Endothelial cell of umbilical vein (primary cell): ENCODE results near the gene CLCC1. TPM values are rescaled to one million over a fixed set of nuclear protein-coding genes. Genes with fewer than 3 reads are reported as not detected.

Source experiments
- BruUV-seq: library from RNA; stranded (reverse); fragments of 400-500 nt; replicated peaks from 2 replicates; lab custom pipeline; 2021; lab: Mats Ljungman, UMichigan
- CTCF ChIA-PET: fragments of 300-600, 350-600 bp; sonication (Branson Sonifier 250); formaldehyde crosslinking; loops from one replicate; lab custom pipeline; 2021; ENCODE audit warnings: antibody characterized with exemption, inconsistent platforms; lab: Charles Lee
- POLR2A ChIA-PET: fragments of 300-600, 350-600 bp; sonication (Branson Sonifier 250); formaldehyde crosslinking; loops from one replicate; lab custom pipeline; 2021; ENCODE audit warnings: antibody characterized with exemption, inconsistent platforms; lab: Charles Lee
- DNase-seq: peaks from one replicate; pipeline ENCODE4 v3.0.0-alpha.2; 2011; ENCODE audit warnings: low read depth, low spot score
- FAIRE-seq: peaks from 2 replicates; lab custom pipeline; 2011; peaks lifted over from hg19 to GRCh38; lab: Jason Lieb, UNC
- H2AFZ ChIP-seq: 2 replicates; pipeline ENCODE4 v1.6.0; 2012; ENCODE audit warnings: low read depth, low read length, control low read depth, inconsistent platforms
- H3K27ac ChIP-seq: 2 replicates; pipeline ENCODE4 v1.5.1; 2011; ENCODE audit warnings: low read depth, mild to moderate bottlenecking, control low read depth, low read length, moderate library complexity; ENCODE audit not compliant: insufficient read depth
- H3K27me3 ChIP-seq, 2 experiments: 2 replicates each; pipeline versions ENCODE4 v1.6.0 to v1.6.1; 2011; ENCODE audit warnings: low read length in 2 of 2, mixed read lengths in 1 of 2; ENCODE audit not compliant: control insufficient read depth in 2 of 2, insufficient read depth in 2 of 2
- H3K36me3 ChIP-seq, 2 experiments: 2 replicates in 1 of 2; 3 replicates in 1 of 2; pipeline ENCODE4 v1.5.1; 2011; ENCODE audit warnings: low read length in 2 of 2, mild to moderate bottlenecking in 1 of 2, moderate library complexity in 1 of 2; ENCODE audit not compliant: control insufficient read depth in 2 of 2, insufficient read depth in 2 of 2; ENCODE audit errors: extremely low read depth in 1 of 2
- H3K4me1 ChIP-seq: 3 replicates; pipeline ENCODE4 v1.5.1; 2011; ENCODE audit warnings: mild to moderate bottlenecking, low read length; ENCODE audit not compliant: control insufficient read depth, insufficient read depth; ENCODE audit errors: extremely low read depth
- H3K4me2 ChIP-seq: 2 replicates; pipeline ENCODE4 v1.6.1; 2011; ENCODE audit warnings: low read length, control low read depth, mixed read lengths; ENCODE audit not compliant: insufficient read depth
- H3K4me3 ChIP-seq, 3 experiments: fragments of 200-600 bp in 1 of 3; sonication (generic), shearing (Covaris generic) in 1 of 3; replicated peaks in 1 of 3; 2 replicates each; pipeline ENCODE4 v1.5.1; 2011 to 2016; ENCODE audit warnings: control low read depth in 3 of 3, low read length in 3 of 3, mild to moderate bottlenecking in 2 of 3, inconsistent platforms in 1 of 3, low read depth in 1 of 3, moderate library complexity in 1 of 3; ENCODE audit not compliant: insufficient read depth in 1 of 3
- H3K79me2 ChIP-seq: 2 replicates; pipeline ENCODE4 v1.6.0; 2012; ENCODE audit warnings: low read length, inconsistent platforms; ENCODE audit not compliant: control insufficient read depth, insufficient read depth
- H3K9ac ChIP-seq: replicated peaks from 2 replicates; pipeline ENCODE3; 2011; ENCODE audit warnings: low read length, control low read depth; ENCODE audit not compliant: insufficient read depth; ENCODE audit errors: extremely low read depth
- H3K9me1 ChIP-seq: replicated peaks from 3 replicates; pipeline ENCODE4 v1.6.0; 2011; ENCODE audit warnings: mild to moderate bottlenecking, low read length; ENCODE audit not compliant: control insufficient read depth, insufficient read depth; ENCODE audit errors: extremely low read depth
- H3K9me3 ChIP-seq: replicated peaks from 2 replicates; pipeline ENCODE4 v1.5.1; 2012; ENCODE audit warnings: low read length, inconsistent platforms; ENCODE audit not compliant: control insufficient read depth, insufficient read depth
- H4K20me1 ChIP-seq: replicated peaks from 2 replicates; pipeline ENCODE3; 2011; ENCODE audit warnings: mild to moderate bottlenecking, low read length; ENCODE audit not compliant: control insufficient read depth, insufficient read depth; ENCODE audit errors: extremely low read depth
- CTCF ChIP-seq, 2 donors: IDR thresholded peaks; 1 replicate in 1 of 2; 2 replicates in 1 of 2; pipeline ENCODE4 v1.5.1; 2011; ENCODE audit warnings: low read length in 2 of 2, mild to moderate bottlenecking in 2 of 2, moderate library complexity in 2 of 2, control low read depth in 1 of 2, inconsistent platforms in 1 of 2, low read depth in 1 of 2; ENCODE audit not compliant: insufficient read depth in 1 of 2; ENCODE audit errors: extremely low read depth in 1 of 2
- EZH2 ChIP-seq: IDR thresholded peaks from 2 replicates; pipeline ENCODE4 v1.6.1; 2012; ENCODE audit warnings: borderline replicate concordance, low read depth, mild to moderate bottlenecking, moderate library complexity, low read length, inconsistent platforms; ENCODE audit not compliant: severe bottlenecking
- FOS ChIP-seq: IDR thresholded peaks from 2 replicates; pipeline ENCODE4 v1.6.1; 2011; ENCODE audit warnings: mild to moderate bottlenecking, low read length, moderate library complexity, borderline replicate concordance; ENCODE audit not compliant: insufficient read depth
- GATA2 ChIP-seq: IDR thresholded peaks from 2 replicates; pipeline ENCODE4 v1.7.0; 2011; ENCODE audit warnings: low read depth, mild to moderate bottlenecking, moderate library complexity, mixed read lengths, low read length; ENCODE audit not compliant: insufficient read length, insufficient read depth
- JUN ChIP-seq: IDR thresholded peaks from 2 replicates; pipeline ENCODE4 v1.6.1; 2011; ENCODE audit warnings: borderline replicate concordance, low read depth; ENCODE audit not compliant: insufficient read length, insufficient read depth
- MYC ChIP-seq: IDR thresholded peaks from one replicate; pipeline ENCODE4 v1.6.1; 2011; ENCODE audit warnings: mild to moderate bottlenecking, low read depth, low read length
- POLR2A ChIP-seq: IDR thresholded peaks from 2 replicates; pipeline ENCODE4 v1.6.1; 2012; ENCODE audit warnings: low read depth, mild to moderate bottlenecking, control low read depth, low read length
- POLR2AphosphoS5 ChIP-seq: IDR thresholded peaks from 2 replicates; pipeline ENCODE4 v1.6.1; 2012; ENCODE audit warnings: low read depth, mild to moderate bottlenecking, control low read depth, low read length, moderate library complexity; ENCODE audit not compliant: insufficient read depth
- dilution Hi-C: fragments of 300-500 bp; cut with MboI; formaldehyde crosslinking; loops from one replicate; pipeline ENCODE4 v1.15.0; 2019; ENCODE audit warnings: low sequenced_read_pairs; ENCODE audit not compliant: extremely low pct_ligation_motif_present
- intact Hi-C: fragments of 100-400 bp; cut with micrococcal nuclease; formaldehyde crosslinking; loops from one replicate; pipeline ENCODE4 v1.10.0; 2022
- polyA plus RNA-seq, 4 experiments: library from polyadenylated mRNA; depleted of rRNA in 3 of 4; stranded (reverse) in 3 of 4; unstranded in 1 of 4; fragments of >200 nt; gene quantifications; 2 replicates each; pipeline versions ENCODE4 v1.2.1 to v1.2.3, GENCODE V29; 2011 to 2012; ENCODE audit warnings: missing spikeins in 1 of 4
- total RNA-seq: library from RNA; stranded (reverse); gene quantifications from 2 replicates; pipeline ENCODE4 v1.2.3, GENCODE V29; 2021
- TF ChIP-seq, protein P1 (sequence below): IDR thresholded peaks from 2 replicates; pipeline ENCODE4 v1.6.1; 2011; ENCODE audit not compliant: insufficient read depth, insufficient read length

CLCC1 gene
- total and polyA plus RNA-seq, 2 donors (not counting 3 experiments of a cell fraction or from before 2014, with no cell fraction given), result 15.7 to 28.8 TPM

DNA sequence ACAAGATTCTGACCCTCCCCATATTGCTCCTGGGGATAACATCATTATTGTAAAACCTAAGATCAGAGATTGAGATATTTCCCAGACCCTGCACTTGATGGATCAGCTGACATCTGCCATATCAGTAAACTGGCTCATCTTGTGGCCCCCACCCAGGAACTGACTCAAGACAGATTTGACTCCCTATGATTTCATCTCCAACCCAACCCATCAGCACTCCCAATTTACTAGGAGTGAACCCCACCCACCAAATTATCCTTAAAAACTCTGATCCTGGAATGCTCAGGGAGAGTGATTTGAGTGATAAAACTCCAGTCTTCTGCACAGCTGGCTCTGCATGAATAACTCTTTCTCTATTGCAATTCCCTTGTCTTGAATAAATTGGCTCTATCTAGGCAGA lies 6.1 kb upstream of the CLCC1 start:
- BruUV-seq, result no TSS peak
- TF ChIP-seq JUN, result no peak
- TF ChIP-seq POLR2AphosphoS5, result no peak
- TF ChIP-seq, protein P1, sequence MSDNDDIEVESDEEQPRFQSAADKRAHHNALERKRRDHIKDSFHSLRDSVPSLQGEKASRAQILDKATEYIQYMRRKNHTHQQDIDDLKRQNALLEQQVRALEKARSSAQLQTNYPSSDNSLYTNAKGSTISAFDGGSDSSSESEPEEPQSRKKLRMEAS, result no peak
- TF ChIP-seq MYC, result no peak
- no peak for TF ChIP-seq POLR2A
- no peak for TF ChIP-seq EZH2
- TF ChIP-seq GATA2, result no peak
- TF ChIP-seq FOS, result no peak
- no peak for TF ChIP-seq CTCF (IDR thresholded peaks at IDR 0.05; ENCODE audit: extremely low read depth in 1 of 2, insufficient read depth in 1 of 2, low read depth in 1 of 2, low read length in 2 of 2)
- Histone ChIP-seq H3K79me2 (no peaks in the 10 kb centered on the region), H3K4me1 (no peaks in the 10 kb centered on the region), H3K4me2 (no peak overlapping the region), H3K9me1 (no peaks in the 10 kb centered on the region), H2AFZ (no peak overlapping the region), H3K9ac (no peak overlapping the region), H3K27me3 (no peaks in the 10 kb centered on the region), H3K27ac (no peak overlapping the region), H3K9me3 (no peaks in the 10 kb centered on the region), H4K20me1 (no peaks in the 10 kb centered on the region), H3K36me3 (peaks cover 4 to 9% of the 10 kb centered on the region in 2 experiments), H3K4me3 (no peak overlapping the region)
- FAIRE-seq (no peak), DNase-seq (no peak)
- dilution Hi-C loops (no loop called here), intact Hi-C loops (no loop called here)
- ChIA-PET POLR2A (no interaction called here), CTCF (interaction anchor here (0.7 to 1.0 kb wide), 3 partner anchors 12 to 59 kb away, joined by 3 to 4 read pairs (median 3); no protein-coding TSS in a partner anchor)
